Stimulated activated CD4-positive, alpha-beta T cell treated with anti-CD3 and anti-CD28 coated beads, Interleukin-2, amount 100 ng/mL, for 24 hours (primary cell): ENCODE measurements around the gene AFF3.

ENCODE experiments used
- DNase-seq, 2 donors: peaks; one replicate each; pipeline ENCODE4 v3.0.0-alpha.2; 2020

Gene AFF3

DNA sequence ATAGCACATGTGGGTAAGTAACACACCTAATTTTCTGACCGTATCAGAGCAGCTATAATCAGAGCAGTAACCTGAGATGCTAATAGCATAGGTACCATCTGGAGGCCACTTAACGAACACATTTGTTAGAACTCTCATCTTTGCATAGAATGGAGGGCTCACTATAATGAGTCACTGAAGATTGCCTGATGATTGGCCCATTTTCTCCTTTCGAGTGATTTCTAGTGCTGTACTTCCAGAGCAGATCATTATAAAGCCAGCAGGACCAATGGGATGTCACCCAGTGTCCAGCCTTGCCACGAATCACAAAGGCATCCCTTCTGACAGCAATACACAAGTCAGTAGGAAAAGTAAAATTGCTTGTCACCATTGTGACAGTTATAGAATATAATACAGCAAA lies 570.9 kb downstream of the AFF3 start:
- no peak for DNase-seq

GRCh38 chr2:99571021-99571420 lies 571.4 kb downstream of the AFF3 start:
- DNase-seq: no peak

DNA sequence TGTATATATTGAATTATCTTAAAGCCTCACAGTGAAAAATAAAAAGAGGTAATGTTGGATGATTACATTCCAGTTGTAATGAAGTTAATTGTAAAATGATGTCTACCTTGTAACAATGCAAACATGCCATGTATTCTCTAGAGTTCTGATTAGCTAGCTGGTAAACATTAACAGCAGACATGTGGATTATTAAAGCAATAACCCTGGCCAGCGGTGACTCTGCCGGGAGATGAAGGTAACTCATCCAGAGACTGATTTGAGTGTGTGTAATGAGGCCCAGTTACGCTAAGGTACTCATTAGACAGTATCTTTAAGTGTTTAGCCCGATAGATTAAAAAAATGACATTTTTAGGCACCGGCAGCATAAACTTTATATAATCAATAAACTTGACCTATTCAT lies 573.0 kb downstream of the AFF3 start:
- no peak for DNase-seq

DNA sequence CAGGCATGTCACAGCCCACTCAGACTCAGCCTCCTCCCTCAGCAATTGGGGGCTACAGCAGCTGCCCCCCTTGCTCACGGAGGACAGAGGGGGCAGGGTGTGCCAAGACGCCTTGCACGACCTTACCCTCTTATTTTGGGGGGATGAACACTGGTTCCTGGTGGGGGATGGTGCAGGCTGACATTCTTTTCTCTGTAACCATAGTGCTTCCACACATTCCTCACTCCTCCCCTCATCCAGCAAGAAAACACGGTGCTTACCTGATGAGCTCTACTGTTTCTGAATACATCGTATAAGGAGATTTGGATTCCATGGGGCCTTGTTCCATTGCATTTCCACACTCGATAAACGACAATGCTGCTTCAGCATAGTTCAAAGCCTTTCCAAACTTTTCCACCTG lies 577.2 kb downstream of the AFF3 start:
- no peak for DNase-seq

GRCh38 chr2:99562516-99562915 lies 579.9 kb downstream of the AFF3 start:
- DNase-seq: no peak

DNA sequence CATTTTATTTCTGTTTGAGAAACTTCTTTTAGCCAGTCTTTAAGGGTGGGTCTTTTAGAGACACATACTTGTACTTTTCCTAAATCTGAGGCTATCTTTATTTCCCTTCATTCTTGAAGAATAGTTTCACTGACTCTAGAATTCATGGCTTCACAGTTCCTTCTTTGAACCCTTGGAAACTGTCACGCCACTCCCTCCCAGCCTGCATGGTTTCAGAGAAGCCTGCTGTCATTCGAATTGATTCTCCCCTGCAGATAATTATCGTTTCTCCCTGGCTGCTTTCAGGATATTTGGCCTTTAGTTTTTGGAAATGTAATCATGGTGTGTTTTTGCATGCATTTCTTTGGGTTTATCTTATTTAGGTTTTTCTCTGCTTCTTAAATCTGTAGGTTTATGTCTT lies 580.6 kb downstream of the AFF3 start:
- no peak for DNase-seq

DNA sequence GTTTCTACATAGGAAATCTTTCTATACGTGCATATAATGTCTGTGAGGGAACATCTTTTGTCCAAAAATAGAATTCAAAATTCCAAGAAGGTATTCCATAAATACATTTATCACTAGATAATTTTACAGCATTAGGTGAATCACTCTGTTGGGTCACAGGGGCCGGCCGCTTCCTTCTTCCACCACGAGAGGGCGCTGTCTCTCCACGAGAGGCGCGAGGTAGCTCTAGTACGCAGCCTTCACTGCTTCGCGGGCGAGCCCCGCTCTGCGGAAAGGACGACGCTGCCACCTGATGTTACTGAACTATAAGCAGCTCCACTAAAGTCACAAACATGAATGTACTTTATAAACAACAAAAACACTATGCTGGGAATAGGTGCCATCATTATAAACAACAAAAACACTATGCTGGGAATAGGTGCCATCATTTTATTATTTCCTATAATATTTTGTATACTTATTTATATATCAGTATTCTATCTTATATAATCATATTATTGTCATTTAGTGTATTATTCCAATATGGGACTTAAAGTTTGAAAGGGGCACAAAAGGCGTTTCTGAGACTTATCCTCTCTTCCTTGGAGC lies 583.2 kb downstream of the AFF3 start:
- DNase-seq: peak; percentile 92

GRCh38 chr2:99555404-99555803 lies 587.0 kb downstream of the AFF3 start:
- no peak for DNase-seq

DNA sequence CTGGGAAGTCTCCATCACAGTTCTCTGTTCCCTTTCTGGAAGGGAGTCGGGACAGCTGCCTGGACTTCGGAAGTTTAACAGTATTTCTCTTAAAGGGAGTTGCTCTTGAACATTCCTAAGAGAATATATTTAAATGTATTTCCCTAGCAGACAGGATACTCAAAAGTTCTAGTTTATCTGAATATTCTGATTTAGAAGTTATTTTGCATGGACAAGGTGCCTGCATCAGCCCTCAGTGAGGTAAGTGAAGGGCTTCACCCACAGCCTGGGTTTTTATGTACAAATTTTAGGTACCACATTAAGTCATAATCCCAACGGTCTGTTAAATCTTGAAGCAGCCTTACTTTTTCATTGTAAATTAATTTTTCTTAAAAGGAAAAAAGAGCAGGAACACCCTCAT lies 587.5 kb downstream of the AFF3 start:
- no peak for DNase-seq

DNA sequence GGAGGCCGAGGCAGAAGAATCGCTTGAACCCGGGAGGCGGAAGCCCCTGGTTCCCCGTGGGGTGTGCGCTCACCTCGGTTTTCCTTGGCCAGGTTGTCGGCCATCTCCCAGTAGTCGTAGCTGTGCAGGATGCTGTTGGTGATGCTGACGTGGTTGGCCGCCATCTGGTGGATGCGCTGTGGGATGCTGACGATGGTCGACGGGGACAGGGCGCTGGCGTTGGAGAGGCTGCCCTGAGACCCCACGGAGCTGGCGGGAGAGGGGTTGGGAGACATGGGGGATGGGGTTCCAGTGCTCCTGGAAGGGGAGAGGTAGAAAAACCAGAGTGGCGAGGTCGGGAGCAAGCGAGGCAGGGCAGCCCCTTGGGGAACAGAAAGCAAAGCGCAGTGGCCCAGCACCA lies 588.2 kb downstream of the AFF3 start:
- no peak for DNase-seq

- DNase-seq: no peak
Observed at GRCh38 chr2:99552529-99552928, 589.9 kb downstream of the AFF3 start.

- DNase-seq: no peak
Observed at GRCh38 chr2:99550368-99550767, 592.0 kb downstream of the AFF3 start.

GRCh38 chr2:99545604-99546003 lies 596.8 kb downstream of the AFF3 start:
- DNase-seq: no peak

DNA sequence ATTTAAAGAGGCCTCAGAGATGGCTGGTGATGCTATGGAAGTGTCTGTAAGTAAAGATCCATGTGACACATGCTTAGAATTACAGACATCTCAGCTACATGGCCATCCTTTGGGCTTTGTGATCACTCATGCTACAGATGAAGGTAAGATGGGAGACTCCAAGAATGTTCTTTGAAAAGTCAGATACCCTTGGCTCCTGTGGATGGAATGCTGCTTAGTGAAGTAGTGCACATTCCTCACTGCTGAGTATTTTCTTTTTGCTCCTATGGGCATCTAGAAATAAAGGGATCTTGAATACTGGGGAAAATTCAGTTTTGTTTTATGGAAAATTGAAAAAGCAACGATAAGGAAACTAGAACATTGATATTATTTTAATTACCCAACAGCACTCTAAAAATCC lies 597.3 kb downstream of the AFF3 start:
- no peak for DNase-seq

DNA sequence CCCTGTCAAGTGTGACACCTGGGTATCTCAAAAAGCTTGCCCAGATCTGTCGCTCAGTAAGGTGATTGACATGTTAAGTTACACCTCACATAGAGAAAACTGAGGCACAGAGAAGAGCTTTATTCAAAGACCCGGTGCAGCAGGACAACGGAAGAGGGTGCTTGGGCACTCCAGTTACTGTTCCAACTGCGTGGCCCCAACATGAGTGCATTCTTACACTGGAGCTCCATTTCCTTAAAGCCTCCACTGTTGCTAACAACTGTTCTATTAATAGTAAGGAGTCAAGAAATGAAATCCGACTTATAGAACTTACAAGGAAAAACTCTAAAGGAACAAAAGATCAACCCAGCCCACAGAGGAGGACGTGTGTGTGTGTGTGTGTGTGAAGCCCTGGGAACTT lies 597.8 kb downstream of the AFF3 start:
- no peak for DNase-seq

GRCh38 chr2:99543247-99543646 lies 599.1 kb downstream of the AFF3 start:
- no peak for DNase-seq

GRCh38 chr2:99537910-99538485 lies 604.4 kb downstream of the AFF3 start:
- no peak for DNase-seq

DNA sequence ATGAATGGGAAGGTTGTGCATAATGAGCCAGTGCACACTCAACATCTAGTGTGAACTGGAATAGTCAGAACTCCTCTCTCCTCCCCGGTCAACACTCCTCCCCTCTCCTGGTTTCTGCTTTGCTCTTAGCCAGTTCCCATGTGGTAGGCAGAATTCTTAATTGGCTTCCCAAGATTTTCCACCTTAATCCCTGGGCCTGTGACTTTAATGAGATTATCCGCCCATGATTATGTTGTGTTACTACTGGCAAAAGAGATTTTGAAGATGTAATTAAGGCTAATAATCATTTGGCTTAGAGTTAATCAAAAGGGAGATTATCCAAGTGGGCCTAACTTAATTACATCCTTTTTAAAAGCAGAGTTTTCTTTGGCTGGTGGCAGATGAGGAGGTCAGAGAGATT lies 618.3 kb downstream of the AFF3 start:
- no peak for DNase-seq

DNA sequence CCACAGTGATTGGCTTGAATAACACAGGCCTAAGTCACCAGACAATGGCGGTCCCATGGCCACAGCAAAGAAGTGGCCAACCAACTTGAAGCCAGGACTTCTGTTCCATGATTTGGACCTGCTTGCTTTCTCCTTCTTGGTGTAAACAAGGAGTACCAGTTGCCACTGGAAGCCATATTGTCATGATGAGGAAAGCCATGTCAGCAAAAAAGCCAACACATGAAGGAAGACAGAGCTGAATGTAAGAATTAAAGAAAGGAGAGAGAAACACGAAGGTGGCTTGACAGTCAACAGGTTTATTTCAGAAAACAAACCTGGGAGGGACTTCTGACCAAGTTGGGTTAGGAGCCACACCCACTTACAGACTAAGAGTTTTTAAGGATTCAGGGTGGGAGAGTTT lies 620.2 kb downstream of the AFF3 start:
- no peak for DNase-seq

DNA sequence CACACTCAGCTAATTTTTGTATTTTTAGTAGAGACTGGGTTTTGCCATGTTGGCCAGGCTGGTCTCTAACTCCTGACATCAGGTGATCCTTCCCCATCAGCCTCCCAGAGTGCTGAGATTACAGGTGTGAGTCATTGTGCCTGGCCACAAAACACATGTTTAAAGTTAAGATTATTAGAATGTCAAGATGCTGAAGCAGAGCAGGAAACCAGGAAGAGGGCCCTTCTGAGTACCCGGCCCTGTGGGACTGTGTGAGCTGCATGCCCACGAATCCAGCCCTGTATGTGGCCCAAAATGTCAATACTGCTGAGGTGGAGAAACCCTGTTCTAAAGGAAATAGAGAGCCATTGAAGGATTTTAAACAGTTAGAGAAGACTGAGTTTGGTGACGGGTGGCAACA lies 621.6 kb downstream of the AFF3 start:
- no peak for DNase-seq

GRCh38 chr2:99520195-99520594 lies 622.2 kb downstream of the AFF3 start:
- DNase-seq: no peak

- DNase-seq: no peak
Observed at GRCh38 chr2:99514357-99514756, 628.0 kb downstream of the AFF3 start.

DNA sequence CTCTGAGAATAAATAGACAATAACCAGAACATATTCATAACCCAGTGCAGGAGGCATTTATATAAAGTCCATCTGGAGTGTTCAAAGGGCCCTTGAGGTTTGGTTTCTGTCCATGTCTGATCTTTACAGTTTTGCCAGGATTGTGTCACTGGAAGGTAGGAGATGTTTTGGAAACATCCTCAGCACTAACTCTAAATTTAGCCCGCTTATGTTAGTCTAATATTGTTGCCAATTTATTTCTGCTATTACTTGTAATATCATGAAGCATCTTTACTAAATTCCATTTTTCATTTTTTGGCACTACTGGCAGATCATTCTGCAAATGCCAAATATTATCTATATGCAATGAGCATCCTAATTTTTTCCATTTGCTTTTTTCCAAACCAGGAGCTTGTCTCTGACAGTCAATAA lies 630.2 kb downstream of the AFF3 start:
- no peak for DNase-seq

DNA sequence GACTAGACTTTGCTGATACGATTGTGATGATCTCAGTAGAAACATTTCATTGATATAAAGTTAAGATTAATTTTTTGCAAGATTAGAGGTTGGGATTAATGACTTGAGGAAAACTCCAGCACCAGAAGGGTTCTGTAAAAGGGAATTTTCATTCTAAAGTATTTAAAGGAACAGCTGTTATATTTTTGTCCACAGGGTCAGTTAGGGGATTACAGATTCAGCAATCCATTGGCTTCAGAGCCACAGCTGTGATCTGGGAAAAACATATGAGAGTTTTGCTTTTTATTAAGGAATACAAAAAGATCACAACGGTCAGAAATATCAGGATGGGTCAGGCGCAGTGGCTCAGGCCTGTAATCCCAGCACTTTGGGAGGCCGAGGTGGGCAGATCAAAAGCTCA lies 633.0 kb downstream of the AFF3 start:
- DNase-seq: no peak
